K562 (cell line): Measurements from ENCODE around the gene ZSCAN26. TPM values are rescaled to one million over a fixed set of nuclear protein-coding genes. Genes with fewer than 3 reads are reported as not detected.

Experiments used
- ATAC-seq: fragments of 200-7000 bp; cut with Tn5 transposase; 3 replicates; pipeline ENCODE4 v1.9.1; 2020; ENCODE audit warnings: moderate library complexity
- BruUV-seq: library from RNA; stranded (reverse); fragments of 400-500 nt; replicated peaks from 2 replicates; lab custom pipeline; 2021; lab: Mats Ljungman, UMichigan
- CTCF ChIA-PET: fragments of 300-600 bp; formaldehyde crosslinking; extraction: SDS; loops from one replicate; lab custom pipeline; 2021; ENCODE audit warnings: low intra/inter-chr PET ratio; lab: Yijun Ruan, JAX
- POLR2A ChIA-PET: fragments of 300-600, 350-650 bp; sonication (Branson Sonifier 250); formaldehyde crosslinking; extraction: SDS; loops from one replicate; lab custom pipeline; 2021; ENCODE audit warnings: antibody characterized with exemption, inconsistent platforms; lab: Yijun Ruan, JAX
- DNase-seq, 4 experiments: peaks; one replicate each; pipeline versions ENCODE4 v3.0.0 to v3.0.0-alpha.2; 2011 to 2018; ENCODE audit warnings: low spot score in 3 of 4, mixed read lengths in 3 of 4; ENCODE audit errors: extremely low read depth in 1 of 4
- FAIRE-seq: peaks from 2 replicates; lab custom pipeline; 2011; peaks lifted over from hg19 to GRCh38; lab: Jason Lieb, UNC
- H2AFZ ChIP-seq: 2 replicates; pipeline ENCODE4 v1.6.0; 2011; ENCODE audit warnings: low read depth, low read length, control low read depth, inconsistent platforms
- H3K27ac ChIP-seq: fragments of 200-600 bp; 3 replicates; pipeline ENCODE4 v1.8.0; 2011; ENCODE audit warnings: low read depth, mild to moderate bottlenecking, control low read depth, inconsistent platforms, low read length, moderate library complexity, mixed read lengths; ENCODE audit errors: extremely low read depth
- H3K27me3 ChIP-seq, 2 experiments: fragments of 300-600 bp in 1 of 2; 2 replicates in 1 of 2; 3 replicates in 1 of 2; pipeline versions ENCODE4 v1.6.0 to v1.8.0; 2011; ENCODE audit warnings: inconsistent platforms in 2 of 2, low read length in 2 of 2, mild to moderate bottlenecking in 1 of 2, mixed read lengths in 1 of 2, moderate library complexity in 1 of 2; ENCODE audit not compliant: control insufficient read depth in 2 of 2, insufficient read depth in 2 of 2
- H3K36me3 ChIP-seq: fragments of 300-600 bp; 3 replicates; pipeline ENCODE4 v1.8.0; 2011; ENCODE audit warnings: mild to moderate bottlenecking, low read length, inconsistent platforms; ENCODE audit not compliant: control insufficient read depth, insufficient read depth
- H3K4me1 ChIP-seq, 2 experiments: fragments of 200-600 bp in 1 of 2; replicated peaks in 1 of 2; 2 replicates in 1 of 2; 3 replicates in 1 of 2; pipeline versions ENCODE4 v1.5.1 to v1.8.0; 2011; ENCODE audit warnings: inconsistent platforms in 2 of 2, low read length in 2 of 2, mild to moderate bottlenecking in 1 of 2, mixed read lengths in 1 of 2, moderate library complexity in 1 of 2; ENCODE audit not compliant: control insufficient read depth in 2 of 2, insufficient read depth in 2 of 2
- H3K4me2 ChIP-seq: 2 replicates; pipeline ENCODE4 v1.6.1; 2011; ENCODE audit warnings: low read length, control low read depth, inconsistent platforms, mixed read lengths; ENCODE audit not compliant: insufficient read depth
- H3K4me3 ChIP-seq: fragments of 200-600 bp; sonication (generic), shearing (Covaris generic); 2 replicates; pipeline ENCODE4 v1.5.1; 2016; ENCODE audit warnings: control low read depth, inconsistent platforms
- H3K79me2 ChIP-seq: fragments of 200-600 bp; 3 replicates; pipeline ENCODE4 v1.8.0; 2011; ENCODE audit warnings: low read length, inconsistent platforms; ENCODE audit not compliant: control insufficient read depth, insufficient read depth
- H3K9ac ChIP-seq, 2 experiments: 2 replicates each; pipeline versions ENCODE4 v1.6.0 to v1.6.1; 2011; ENCODE audit warnings: low read depth in 2 of 2, low read length in 2 of 2, control low read depth in 1 of 2, inconsistent platforms in 1 of 2, mild to moderate bottlenecking in 1 of 2, mixed read lengths in 1 of 2; ENCODE audit not compliant: insufficient read depth in 1 of 2
- H3K9me1 ChIP-seq: one replicate; pipeline ENCODE4 v1.6.0; 2011; ENCODE audit warnings: inconsistent platforms, mild to moderate bottlenecking, low read length, moderate library complexity; ENCODE audit not compliant: control insufficient read depth, insufficient read depth
- H3K9me3 ChIP-seq: replicated peaks from 2 replicates; pipeline ENCODE4 v1.5.1; 2011; ENCODE audit warnings: low read depth, low read length, inconsistent platforms; ENCODE audit not compliant: control insufficient read depth, insufficient read depth
- H4K20me1 ChIP-seq: replicated peaks from 2 replicates; pipeline ENCODE4 v1.6.1; 2011; ENCODE audit warnings: low read length, inconsistent platforms, mixed read lengths; ENCODE audit not compliant: control insufficient read depth, insufficient read depth
- BHLHE40 ChIP-seq: IDR thresholded peaks from 2 replicates; pipeline ENCODE4 v1.6.1; 2011; ENCODE audit warnings: low read length, improper control_type of control experiment
- DNMT1 ChIP-seq: fragments of 450-650 bp; IDR thresholded peaks from 2 replicates; pipeline ENCODE4 v1.6.1; 2016; ENCODE audit warnings: antibody characterized with exemption, mild to moderate bottlenecking
- DPF2 ChIP-seq: fragments of 450-650 bp; IDR thresholded peaks from 2 replicates; pipeline ENCODE4 v1.6.1; 2016
- HDAC1 ChIP-seq, 2 experiments: fragments of 450-650 bp; IDR thresholded peaks; 2 replicates each; pipeline ENCODE4 v1.6.1; 2016 to 2017; ENCODE audit warnings: inconsistent platforms in 1 of 2, mild to moderate bottlenecking in 1 of 2, moderate library complexity in 1 of 2
- HIVEP1 ChIP-seq: fragments of 250-450 bp; sonication (Bioruptor Pico); IDR thresholded peaks from 2 replicates; pipeline ENCODE4 v1.4.0; 2020; ENCODE audit warnings: mild to moderate bottlenecking
- KLF10 ChIP-seq: fragments of 250-450 bp; sonication (Bioruptor Pico); IDR thresholded peaks from 2 replicates; pipeline ENCODE4 v1.6.1; 2021; ENCODE audit warnings: matching md5 sums
- MNT ChIP-seq, 2 experiments: fragments of 450-650 bp; conservative IDR thresholded peaks; 2 replicates each; pipeline ENCODE4 v1.6.1; 2017; ENCODE audit warnings: mild to moderate bottlenecking in 2 of 2, moderate library complexity in 2 of 2
- NCOR1 ChIP-seq: fragments of 450-650 bp; IDR thresholded peaks from 2 replicates; pipeline ENCODE4 v1.6.1; 2016; ENCODE audit warnings: mild to moderate bottlenecking, moderate library complexity
- NFXL1 ChIP-seq: fragments of 450-650 bp; formaldehyde crosslinking; IDR thresholded peaks from 2 replicates; pipeline ENCODE4 v1.4.0; 2021; ENCODE audit warnings: mild to moderate bottlenecking
- PRMT5 ChIP-seq: sonication (generic); formaldehyde crosslinking; IDR thresholded peaks from 2 replicates; pipeline ENCODE4 v1.5.0; 2020; ENCODE audit warnings: missing genetic modification reagents
- SMARCC2 ChIP-seq: fragments of 450-650 bp; IDR thresholded peaks from 2 replicates; pipeline ENCODE4 v1.6.1; 2017; ENCODE audit warnings: antibody characterized with exemption, moderate library complexity, mild to moderate bottlenecking, low read depth
- SP1 ChIP-seq: sonication (generic); formaldehyde crosslinking; IDR thresholded peaks from 2 replicates; pipeline ENCODE4 v1.8.1; 2022; ENCODE audit warnings: mild to moderate bottlenecking, missing genetic modification reagents
- ZBED1 ChIP-seq: IDR thresholded peaks from 2 replicates; pipeline ENCODE4 v1.6.1; 2014
- ZC3H4 ChIP-seq: sonication (generic); formaldehyde crosslinking; IDR thresholded peaks from 2 replicates; pipeline ENCODE4 v1.9.0; 2021; ENCODE audit warnings: missing genetic modification reagents, borderline replicate concordance
- ZNF274 ChIP-seq: IDR thresholded peaks from 2 replicates; pipeline ENCODE4 v1.6.1; 2011; ENCODE audit warnings: low read depth, mild to moderate bottlenecking, low read length, moderate library complexity, borderline replicate concordance
- ZNF311 ChIP-seq: fragments of 250-450 bp; sonication (Bioruptor Pico); IDR thresholded peaks from 2 replicates; pipeline ENCODE4 v1.4.0; 2020; ENCODE audit warnings: mild to moderate bottlenecking, moderate library complexity
- WGBS: fragments of 100-300 bp; shearing (Covaris generic); methylation state at CpG from one replicate; pipeline ENCODE4 v1.1.6; 2016; ENCODE audit warnings: low coverage, mixed read lengths; ENCODE audit not compliant: insufficient coverage; ENCODE audit errors: missing lambda C conversion rate; 5-methylcytosine and 5-hydroxymethylcytosine counted together
- in situ Hi-C: fragments of 300-500 bp; cut with MboI; formaldehyde crosslinking; loops from 4 replicates; pipeline ENCODE4 v1.15.0; 2018; ENCODE audit warnings: inconsistent platforms, mixed read lengths
- intact Hi-C: fragments of 100-400 bp; cut with micrococcal nuclease; formaldehyde crosslinking; loops from 2 replicates; pipeline ENCODE4 v1.14.2; 2022
- polyA plus RNA-seq, 8 experiments: library from polyadenylated mRNA; depleted of rRNA in 4 of 8; stranded (reverse) in 5 of 8; unstranded in 3 of 8; fragments of >200 nt; fragmentation: Nextera tagmentation in 2 of 8; fragmentation: Illumina TruSeq in 1 of 8; extraction: Ambion mirVana in 2 of 8; extraction: Trizol in 1 of 8; gene quantifications; 2 replicates each; pipeline versions ENCODE4 v1.2.1 to v1.2.3, GENCODE V29; 2011 to 2014; ENCODE audit warnings: inconsistent platforms in 1 of 8, missing spikeins in 1 of 8
- total RNA-seq, 7 experiments: library from RNA; depleted of rRNA in 6 of 7; stranded (reverse); fragments of >200 nt in 6 of 7; fragmentation: Illumina TruSeq in 2 of 7; extraction: Trizol in 2 of 7; gene quantifications; 2 replicates each; pipeline versions ENCODE4 v1.2.1 to v1.2.3, GENCODE V29; 2011 to 2021; ENCODE audit warnings: low replicate concordance in 1 of 7
- TF ChIP-seq, protein P1 (sequence below): fragments of 200-800 bp; sonication (Bioruptor generic); IDR thresholded peaks from 2 replicates; pipeline ENCODE4 v1.6.1; 2017; ENCODE audit warnings: missing genetic modification characterization, missing compliant biosample characterization

ZSCAN26 gene
- total and polyA plus RNA-seq, 9 of the 15 experiments (the other 6 are each of a cell fraction or from before 2014, with no cell fraction given) = 5.9 to 14.2 (median 10.5) TPM

DNA sequence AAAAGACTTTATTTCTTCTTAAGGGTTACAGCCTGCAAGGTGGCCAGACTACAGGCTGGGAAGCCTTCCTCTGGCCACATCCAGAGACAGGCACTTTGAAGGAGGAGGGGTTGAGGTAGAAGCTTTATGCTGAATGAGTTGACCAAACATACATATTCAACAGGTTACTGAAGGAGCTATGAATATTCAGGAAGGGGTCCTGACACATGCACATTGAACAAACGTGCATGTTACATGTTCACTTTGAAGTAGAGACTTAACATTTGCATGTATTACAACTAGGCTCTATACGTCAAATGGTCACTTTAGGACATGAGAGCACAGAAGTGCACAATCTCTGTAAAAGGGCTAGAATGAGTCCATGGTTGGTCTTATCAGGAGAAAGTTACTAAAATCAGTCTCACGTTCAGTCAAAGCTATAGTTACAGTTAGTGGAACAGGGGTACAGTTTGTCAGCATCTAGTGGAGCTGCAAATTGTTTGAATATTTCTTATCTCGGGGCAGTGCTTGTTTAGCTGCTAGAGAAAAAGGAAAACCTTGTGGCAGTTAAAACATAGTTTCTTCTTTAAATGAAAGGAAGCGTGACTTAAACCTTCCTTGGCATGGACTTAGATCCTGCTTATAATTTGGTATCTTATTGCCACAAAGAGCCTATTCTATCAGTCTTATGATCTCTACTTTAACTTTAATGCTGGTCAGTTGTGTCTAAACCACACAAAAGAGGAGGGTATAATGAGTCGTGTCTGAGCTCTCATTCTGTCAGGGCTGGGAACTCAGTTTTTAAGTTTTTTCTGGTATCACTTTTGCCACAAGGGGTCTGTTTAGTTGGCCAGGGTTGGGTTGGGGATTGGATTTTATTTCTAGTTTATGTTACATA, 46.4 kb upstream of the ZSCAN26 start (continued):
- TF ChIP-seq ZNF274 (no peak), HIVEP1 (CRISPR knock-in tag) (no peak), ZBED1 (peak; percentile 93), ZC3H4 (no peak), BHLHE40 (peak; percentile 50), DNMT1 (no peak), SP1 (CRISPR knock-in tag) (0 out of 2 replicates have a peak, but pooled peaks have one; percentile 44), PRMT5 (CRISPR knock-in tag) (no peak)

GRCh38 chr6:28224131-28225055, 42.5 kb upstream of the ZSCAN26 start:
- no peak for DNase-seq
- Histone ChIP-seq H3K9me3 (no peaks in the 10 kb centered on the region), H3K4me1 (peaks cover 10 to 56% of the 10 kb centered on the region in 2 experiments), H3K27ac (peak overlapping the region; percentile 85), H2AFZ (peak overlapping the region; percentile 93), H3K4me3 (peak overlapping the region; percentile 79), H3K4me2 (peak overlapping the region; percentile 95), H3K79me2 (peaks cover 35% of the 10 kb centered on the region), H3K36me3 (peaks cover 25% of the 10 kb centered on the region), H3K27me3 (no peaks in the 10 kb centered on the region), H3K9me1 (no peaks in the 10 kb centered on the region), H4K20me1 (no peaks in the 10 kb centered on the region), H3K9ac (peak overlapping the region; percentile 16 to 92; a peak in 3 of 4 replicates)
- in situ Hi-C loops = no loop called here
- intact Hi-C loops = loop anchor here (1.0 to 10.0 kb wide), 5 partner anchors 28 to 390 kb away; partner anchors contain the start of genes PGBD1, ZKSCAN4, ZKSCAN8 and ZSCAN31
- ChIA-PET CTCF (interaction anchor here (0.7 kb wide), 2 partner anchors 79 to 132 kb away, joined by 3 read pairs; no protein-coding TSS in a partner anchor), POLR2A (interaction anchor here (0.6 to 1.7 kb wide), 3 partner anchors 10 to 486 kb away, joined by 3 to 5 read pairs (median 4); no protein-coding TSS in a partner anchor)
- no peak for FAIRE-seq
- 41% methylated on average over 9 of the region's 9 CpGs for WGBS
- ATAC-seq = no peak
- TSS peak; percentile 93 for BruUV-seq
- TF ChIP-seq SMARCC2 (peak; percentile 35; the same call in 1 of the 2 replicates), NFXL1 (CRISPR knock-in tag) (no peak), DPF2 (0 out of 2 replicates have a peak, but pooled peaks have one; percentile 11), MNT (conservative IDR thresholded peaks at IDR 0.05) (no peak; a peak in 1 of 4 replicates), HDAC1 (IDR thresholded peaks at IDR 0.05) (peak in 1 of 2 experiments; percentile 15; a peak in 1 of 4 replicates), KLF10 (CRISPR knock-in tag) (no peak), ZNF311 (CRISPR knock-in tag) (0 out of 2 replicates have a peak, but pooled peaks have one; percentile 12), NCOR1 (no peak)
- TF ChIP-seq, protein P1, sequence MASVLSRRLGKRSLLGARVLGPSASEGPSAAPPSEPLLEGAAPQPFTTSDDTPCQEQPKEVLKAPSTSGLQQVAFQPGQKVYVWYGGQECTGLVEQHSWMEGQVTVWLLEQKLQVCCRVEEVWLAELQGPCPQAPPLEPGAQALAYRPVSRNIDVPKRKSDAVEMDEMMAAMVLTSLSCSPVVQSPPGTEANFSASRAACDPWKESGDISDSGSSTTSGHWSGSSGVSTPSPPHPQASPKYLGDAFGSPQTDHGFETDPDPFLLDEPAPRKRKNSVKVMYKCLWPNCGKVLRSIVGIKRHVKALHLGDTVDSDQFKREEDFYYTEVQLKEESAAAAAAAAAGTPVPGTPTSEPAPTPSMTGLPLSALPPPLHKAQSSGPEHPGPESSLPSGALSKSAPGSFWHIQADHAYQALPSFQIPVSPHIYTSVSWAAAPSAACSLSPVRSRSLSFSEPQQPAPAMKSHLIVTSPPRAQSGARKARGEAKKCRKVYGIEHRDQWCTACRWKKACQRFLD (CRISPR knock-in tag) = peak; percentile 36; the same call in 1 of the 2 replicates
